ENCODE data around the gene RET.

- no peak for TF ChIP-seq POLR2A (IDR thresholded peaks at IDR 0.05)
- TF ChIP-seq, protein P1, sequence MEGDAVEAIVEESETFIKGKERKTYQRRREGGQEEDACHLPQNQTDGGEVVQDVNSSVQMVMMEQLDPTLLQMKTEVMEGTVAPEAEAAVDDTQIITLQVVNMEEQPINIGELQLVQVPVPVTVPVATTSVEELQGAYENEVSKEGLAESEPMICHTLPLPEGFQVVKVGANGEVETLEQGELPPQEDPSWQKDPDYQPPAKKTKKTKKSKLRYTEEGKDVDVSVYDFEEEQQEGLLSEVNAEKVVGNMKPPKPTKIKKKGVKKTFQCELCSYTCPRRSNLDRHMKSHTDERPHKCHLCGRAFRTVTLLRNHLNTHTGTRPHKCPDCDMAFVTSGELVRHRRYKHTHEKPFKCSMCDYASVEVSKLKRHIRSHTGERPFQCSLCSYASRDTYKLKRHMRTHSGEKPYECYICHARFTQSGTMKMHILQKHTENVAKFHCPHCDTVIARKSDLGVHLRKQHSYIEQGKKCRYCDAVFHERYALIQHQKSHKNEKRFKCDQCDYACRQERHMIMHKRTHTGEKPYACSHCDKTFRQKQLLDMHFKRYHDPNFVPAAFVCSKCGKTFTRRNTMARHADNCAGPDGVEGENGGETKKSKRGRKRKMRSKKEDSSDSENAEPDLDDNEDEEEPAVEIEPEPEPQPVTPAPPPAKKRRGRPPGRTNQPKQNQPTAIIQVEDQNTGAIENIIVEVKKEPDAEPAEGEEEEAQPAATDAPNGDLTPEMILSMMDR (IDR thresholded peaks at IDR 0.05): no peak
These were observed 84.0 kb downstream of the RET start for GRCh38 chr10:43160921-43161255.

All from right lobe of liver (tissue), 4 donors.